ENCODE data around the gene TAL2. TPM values are rescaled to one million over a fixed set of nuclear protein-coding genes. Genes with fewer than 3 reads are reported as not detected.

TAL2 gene
- total and polyA plus RNA-seq, 2 donors (not counting 3 experiments of a cell fraction or from before 2014, with no cell fraction given): 0.30 TPM; not detected in 1

GRCh38 chr9:105681724-105682123, 19.5 kb downstream of the TAL2 start:
- TF ChIP-seq EZH2 (IDR thresholded peaks at IDR 0.05; ENCODE audit: borderline replicate concordance, low read depth, low read length, severe bottlenecking) (no peak), CTCF (IDR thresholded peaks at IDR 0.05; ENCODE audit: extremely low read depth in 1 of 2, insufficient read depth in 1 of 2, low read depth in 1 of 2, low read length in 2 of 2) (no peak), GATA2 (IDR thresholded peaks at IDR 0.05; ENCODE audit: insufficient read depth, insufficient read length, low read depth, low read length) (no peak), JUN (IDR thresholded peaks at IDR 0.05; ENCODE audit: borderline replicate concordance, insufficient read depth, insufficient read length, low read depth) (no peak), POLR2AphosphoS5 (IDR thresholded peaks at IDR 0.05; ENCODE audit: insufficient read depth, low read depth, low read length) (no peak), MYC (IDR thresholded peaks at IDR 0.05; ENCODE audit: low read depth, low read length) (no peak), FOS (IDR thresholded peaks at IDR 0.05; ENCODE audit: borderline replicate concordance, insufficient read depth, low read length) (no peak), MAX (IDR thresholded peaks at IDR 0.05; ENCODE audit: insufficient read depth, insufficient read length) (no peak), POLR2A (IDR thresholded peaks at IDR 0.05; ENCODE audit: low read depth, low read length) (no peak)
- H3K4me1 ChIP-seq (ENCODE audit: control insufficient read depth, extremely low read depth, insufficient read depth, low read length): no peaks in the 10 kb centered on the region
- CTCF ChIA-PET: interaction anchor here (0.8 to 2.5 kb wide), 4 partner anchors 12 to 73 kb away, joined by 3 to 6 read pairs (median 4); partner anchors contain the start of gene TMEM38B
- no TSS peak for BruUV-seq (replicated peaks)
- H3K9ac ChIP-seq (replicated peaks; ENCODE audit: extremely low read depth, insufficient read depth, low read length): no peak overlapping the region
- dilution Hi-C loops (cut with MboI; ENCODE audit: extremely low pct_ligation_motif_present, low sequenced_read_pairs) (no loop called here), intact Hi-C loops (cut with micrococcal nuclease) (no loop called here)
- no peaks in the 10 kb centered on the region for H4K20me1 ChIP-seq (replicated peaks; ENCODE audit: control insufficient read depth, extremely low read depth, insufficient read depth, low read length)
- POLR2A ChIA-PET: no interaction called here
- H3K79me2 ChIP-seq (ENCODE audit: control insufficient read depth, insufficient read depth, low read length): no peaks in the 10 kb centered on the region
- DNase-seq (ENCODE audit: low read depth, low spot score) (no peak), FAIRE-seq (no peak)
- no peaks in the 10 kb centered on the region for H3K36me3 ChIP-seq (ENCODE audit: control insufficient read depth in 2 of 2, extremely low read depth in 1 of 2, insufficient read depth in 2 of 2, low read length in 2 of 2)
- no peak overlapping the region for H3K4me2 ChIP-seq (ENCODE audit: insufficient read depth, low read length)
- no peak overlapping the region for H3K4me3 ChIP-seq (replicated peaks in 1 of 3; ENCODE audit: insufficient read depth in 1 of 3, low read depth in 1 of 3, low read length in 3 of 3)
- no peak overlapping the region for H2AFZ ChIP-seq (ENCODE audit: low read depth, low read length)
- no peaks in the 10 kb centered on the region for H3K9me3 ChIP-seq (replicated peaks; ENCODE audit: control insufficient read depth, insufficient read depth, low read length)
- no peaks in the 10 kb centered on the region for H3K9me1 ChIP-seq (replicated peaks; ENCODE audit: control insufficient read depth, extremely low read depth, insufficient read depth, low read length)
- H3K27me3 ChIP-seq (ENCODE audit: control insufficient read depth in 2 of 2, insufficient read depth in 2 of 2, low read length in 2 of 2): peaks cover 0 to 6% of the 10 kb centered on the region in 2 experiments
- no peak overlapping the region for H3K27ac ChIP-seq (ENCODE audit: insufficient read depth, low read depth, low read length)
